ENCODE measurements around the gene PSME2. TPM values are rescaled to one million over a fixed set of nuclear protein-coding genes. Genes with fewer than 3 reads are reported as not detected.

Gene PSME2
- total and polyA plus RNA-seq, 9 of the 15 experiments (the other 6 are each of a cell fraction or from before 2014, with no cell fraction given), result 111 to 579 (median 159) TPM

DNA sequence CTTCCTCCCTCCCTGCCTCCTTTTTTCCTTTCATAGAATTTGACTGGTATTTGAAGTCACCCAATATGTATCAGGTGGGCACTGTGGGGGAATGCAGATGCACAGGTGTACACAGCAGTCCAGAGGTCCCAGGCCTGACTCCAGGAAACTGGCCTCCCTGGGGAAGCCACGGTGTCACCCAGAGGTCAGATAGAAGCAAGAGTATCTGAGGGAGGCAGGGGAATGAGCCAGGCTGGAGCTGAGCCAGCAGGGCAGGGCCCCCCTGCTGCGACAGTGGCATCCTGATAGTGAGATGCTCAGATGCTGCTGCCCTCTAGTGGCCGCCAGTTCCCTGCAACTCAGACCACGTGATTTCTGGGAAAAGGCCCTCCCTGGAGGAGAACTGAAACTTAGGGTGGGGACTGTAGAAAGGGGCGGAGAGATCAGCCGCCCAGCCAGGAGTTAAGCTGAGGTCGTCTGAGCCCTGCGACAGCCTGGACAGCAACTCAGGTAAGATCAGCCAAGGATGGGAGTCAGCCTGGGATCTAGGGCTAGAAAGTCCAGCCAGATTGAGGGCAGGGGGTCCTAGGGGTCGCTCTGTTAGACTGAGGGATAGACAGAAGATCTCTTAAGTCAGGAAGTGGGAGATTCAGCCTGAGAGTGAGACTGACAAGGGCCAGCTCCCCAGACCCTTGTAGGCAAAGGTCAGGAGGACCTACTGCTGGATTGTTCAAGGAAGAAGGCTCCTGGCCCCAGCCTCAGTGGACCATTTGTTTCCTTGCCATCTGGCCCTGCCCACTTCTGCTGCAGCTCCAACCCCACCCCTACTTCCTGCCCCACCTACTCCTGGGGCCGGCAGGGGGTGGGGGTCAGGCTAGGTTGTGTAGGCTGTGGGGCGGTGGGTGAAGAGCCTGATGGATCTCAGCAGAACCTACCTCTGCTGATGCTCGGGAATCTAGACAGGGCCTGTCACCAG, 14.7 kb upstream of the PSME2 start, which contains the start of gene IRF9 (continued):
- TF ChIP-seq ZNF584 (CRISPR knock-in tag; IDR thresholded peaks at IDR 0.05; ENCODE audit: low read depth) (no peak), ADNP (tag; IDR thresholded peaks at IDR 0.05) (no peak), ZC3H4 (CRISPR knock-in tag; IDR thresholded peaks at IDR 0.05; ENCODE audit: borderline replicate concordance) (no peak), JUN (IDR thresholded peaks at IDR 0.05; ENCODE audit: borderline replicate concordance, low read depth, low read length) (peak; percentile 52; the same call in 1 of the 2 replicates), JUN (CRISPR knock-in tag; IDR thresholded peaks at IDR 0.05; ENCODE audit: borderline replicate concordance) (no peak), RUNX1 (IDR thresholded peaks at IDR 0.05; ENCODE audit: low read depth) (no peak), NCOR1 (IDR thresholded peaks at IDR 0.05) (peak; percentile 54), U2AF2 (optimal IDR thresholded peaks at IDR 0.05; ENCODE audit: low read depth, low read length) (no peak), C11orf30 (IDR thresholded peaks at IDR 0.05; ENCODE audit: low read depth) (no peak)
- TF ChIP-seq, protein P1, sequence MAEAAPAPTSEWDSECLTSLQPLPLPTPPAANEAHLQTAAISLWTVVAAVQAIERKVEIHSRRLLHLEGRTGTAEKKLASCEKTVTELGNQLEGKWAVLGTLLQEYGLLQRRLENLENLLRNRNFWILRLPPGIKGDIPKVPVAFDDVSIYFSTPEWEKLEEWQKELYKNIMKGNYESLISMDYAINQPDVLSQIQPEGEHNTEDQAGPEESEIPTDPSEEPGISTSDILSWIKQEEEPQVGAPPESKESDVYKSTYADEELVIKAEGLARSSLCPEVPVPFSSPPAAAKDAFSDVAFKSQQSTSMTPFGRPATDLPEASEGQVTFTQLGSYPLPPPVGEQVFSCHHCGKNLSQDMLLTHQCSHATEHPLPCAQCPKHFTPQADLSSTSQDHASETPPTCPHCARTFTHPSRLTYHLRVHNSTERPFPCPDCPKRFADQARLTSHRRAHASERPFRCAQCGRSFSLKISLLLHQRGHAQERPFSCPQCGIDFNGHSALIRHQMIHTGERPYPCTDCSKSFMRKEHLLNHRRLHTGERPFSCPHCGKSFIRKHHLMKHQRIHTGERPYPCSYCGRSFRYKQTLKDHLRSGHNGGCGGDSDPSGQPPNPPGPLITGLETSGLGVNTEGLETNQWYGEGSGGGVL (CRISPR knock-in tag; IDR thresholded peaks at IDR 0.05), result no peak
- TF ChIP-seq, protein P2, sequence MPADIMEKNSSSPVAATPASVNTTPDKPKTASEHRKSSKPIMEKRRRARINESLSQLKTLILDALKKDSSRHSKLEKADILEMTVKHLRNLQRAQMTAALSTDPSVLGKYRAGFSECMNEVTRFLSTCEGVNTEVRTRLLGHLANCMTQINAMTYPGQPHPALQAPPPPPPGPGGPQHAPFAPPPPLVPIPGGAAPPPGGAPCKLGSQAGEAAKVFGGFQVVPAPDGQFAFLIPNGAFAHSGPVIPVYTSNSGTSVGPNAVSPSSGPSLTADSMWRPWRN (IDR thresholded peaks at IDR 0.05; ENCODE audit: low read depth), result no peak
- TF ChIP-seq, protein P3, sequence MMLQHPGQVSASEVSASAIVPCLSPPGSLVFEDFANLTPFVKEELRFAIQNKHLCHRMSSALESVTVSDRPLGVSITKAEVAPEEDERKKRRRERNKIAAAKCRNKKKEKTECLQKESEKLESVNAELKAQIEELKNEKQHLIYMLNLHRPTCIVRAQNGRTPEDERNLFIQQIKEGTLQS (IDR thresholded peaks at IDR 0.05), result no peak
- TF ChIP-seq, protein P3 (CRISPR knock-in tag; conservative IDR thresholded peaks at IDR 0.05), result no peak
- TF ChIP-seq, protein P4, sequence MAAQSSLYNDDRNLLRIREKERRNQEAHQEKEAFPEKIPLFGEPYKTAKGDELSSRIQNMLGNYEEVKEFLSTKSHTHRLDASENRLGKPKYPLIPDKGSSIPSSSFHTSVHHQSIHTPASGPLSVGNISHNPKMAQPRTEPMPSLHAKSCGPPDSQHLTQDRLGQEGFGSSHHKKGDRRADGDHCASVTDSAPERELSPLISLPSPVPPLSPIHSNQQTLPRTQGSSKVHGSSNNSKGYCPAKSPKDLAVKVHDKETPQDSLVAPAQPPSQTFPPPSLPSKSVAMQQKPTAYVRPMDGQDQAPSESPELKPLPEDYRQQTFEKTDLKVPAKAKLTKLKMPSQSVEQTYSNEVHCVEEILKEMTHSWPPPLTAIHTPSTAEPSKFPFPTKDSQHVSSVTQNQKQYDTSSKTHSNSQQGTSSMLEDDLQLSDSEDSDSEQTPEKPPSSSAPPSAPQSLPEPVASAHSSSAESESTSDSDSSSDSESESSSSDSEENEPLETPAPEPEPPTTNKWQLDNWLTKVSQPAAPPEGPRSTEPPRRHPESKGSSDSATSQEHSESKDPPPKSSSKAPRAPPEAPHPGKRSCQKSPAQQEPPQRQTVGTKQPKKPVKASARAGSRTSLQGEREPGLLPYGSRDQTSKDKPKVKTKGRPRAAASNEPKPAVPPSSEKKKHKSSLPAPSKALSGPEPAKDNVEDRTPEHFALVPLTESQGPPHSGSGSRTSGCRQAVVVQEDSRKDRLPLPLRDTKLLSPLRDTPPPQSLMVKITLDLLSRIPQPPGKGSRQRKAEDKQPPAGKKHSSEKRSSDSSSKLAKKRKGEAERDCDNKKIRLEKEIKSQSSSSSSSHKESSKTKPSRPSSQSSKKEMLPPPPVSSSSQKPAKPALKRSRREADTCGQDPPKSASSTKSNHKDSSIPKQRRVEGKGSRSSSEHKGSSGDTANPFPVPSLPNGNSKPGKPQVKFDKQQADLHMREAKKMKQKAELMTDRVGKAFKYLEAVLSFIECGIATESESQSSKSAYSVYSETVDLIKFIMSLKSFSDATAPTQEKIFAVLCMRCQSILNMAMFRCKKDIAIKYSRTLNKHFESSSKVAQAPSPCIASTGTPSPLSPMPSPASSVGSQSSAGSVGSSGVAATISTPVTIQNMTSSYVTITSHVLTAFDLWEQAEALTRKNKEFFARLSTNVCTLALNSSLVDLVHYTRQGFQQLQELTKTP (IDR thresholded peaks at IDR 0.05; ENCODE audit: low read depth in 1 of 2, partially characterized antibody in 2 of 2), result peak in 1 of 2 experiments; percentile 22
- TF ChIP-seq, protein P5, sequence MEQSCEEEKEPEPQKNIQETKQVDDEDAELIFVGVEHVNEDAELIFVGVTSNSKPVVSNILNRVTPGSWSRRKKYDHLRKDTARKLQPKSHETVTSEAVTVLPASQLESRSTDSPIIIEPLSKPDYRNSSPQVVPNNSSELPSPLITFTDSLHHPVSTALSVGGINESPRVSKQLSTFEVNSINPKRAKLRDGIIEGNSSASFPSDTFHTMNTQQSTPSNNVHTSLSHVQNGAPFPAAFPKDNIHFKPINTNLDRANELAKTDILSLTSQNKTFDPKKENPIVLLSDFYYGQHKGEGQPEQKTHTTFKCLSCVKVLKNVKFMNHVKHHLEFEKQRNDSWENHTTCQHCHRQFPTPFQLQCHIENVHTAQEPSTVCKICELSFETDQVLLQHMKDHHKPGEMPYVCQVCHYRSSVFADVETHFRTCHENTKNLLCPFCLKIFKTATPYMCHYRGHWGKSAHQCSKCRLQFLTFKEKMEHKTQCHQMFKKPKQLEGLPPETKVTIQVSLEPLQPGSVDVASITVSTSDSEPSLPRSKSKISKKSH (CRISPR knock-in tag; IDR thresholded peaks at IDR 0.05), result no peak

All from K562 (cell line).